GM18858 (cell line): ENCODE measurements around the gene ISL2.

ENCODE experiments used
- ATAC-seq: cut with Tn5 transposase; IDR thresholded peaks from one replicate; pipeline ENCODE4 v1.9.1; 2021; ENCODE audit not compliant: unreplicated experiment

ISL2 gene

GRCh38 chr15:76368122-76368621 is 31.6 kb downstream of the ISL2 start:
- ATAC-seq = no peak

DNA sequence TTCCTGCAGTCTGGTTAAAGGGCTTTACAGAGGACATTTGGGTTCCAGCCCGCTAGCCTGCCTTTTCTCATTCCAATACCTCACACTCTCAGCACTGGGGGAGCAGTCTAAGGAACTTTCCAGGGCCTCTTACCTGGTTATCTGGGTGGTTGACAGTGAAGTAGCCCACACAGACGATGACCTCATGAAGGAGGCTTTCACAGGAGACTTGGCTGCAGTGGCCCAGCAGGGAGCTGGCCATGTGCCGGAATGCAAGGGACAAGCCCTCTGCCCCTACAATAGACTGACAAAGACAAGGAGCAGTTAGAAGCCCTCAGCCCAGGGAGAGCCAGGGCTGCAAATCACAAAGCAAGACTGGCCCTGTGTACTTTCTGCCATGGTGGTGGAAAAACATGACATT is 39.5 kb downstream of the ISL2 start:
- ATAC-seq = no peak

DNA sequence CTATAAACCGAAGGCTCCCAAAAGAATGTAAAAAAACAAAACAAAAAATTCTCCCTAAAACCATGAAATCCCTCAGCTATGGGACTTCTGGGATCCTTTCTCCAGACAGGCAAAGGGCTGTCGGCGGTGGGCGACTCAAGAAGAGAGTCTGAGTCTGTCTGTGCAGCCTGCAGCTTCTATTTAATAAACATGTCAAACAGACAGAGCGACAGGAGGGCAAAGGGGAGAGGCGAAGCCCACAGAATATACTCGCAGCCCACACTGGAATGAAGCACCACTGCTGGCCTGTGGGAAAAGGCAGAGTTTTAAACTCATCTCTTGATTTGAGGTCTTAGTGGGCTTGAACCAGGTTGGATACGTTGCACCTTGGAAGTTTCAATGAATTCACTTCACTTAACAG is 40.2 kb downstream of the ISL2 start:
- no peak for ATAC-seq

DNA sequence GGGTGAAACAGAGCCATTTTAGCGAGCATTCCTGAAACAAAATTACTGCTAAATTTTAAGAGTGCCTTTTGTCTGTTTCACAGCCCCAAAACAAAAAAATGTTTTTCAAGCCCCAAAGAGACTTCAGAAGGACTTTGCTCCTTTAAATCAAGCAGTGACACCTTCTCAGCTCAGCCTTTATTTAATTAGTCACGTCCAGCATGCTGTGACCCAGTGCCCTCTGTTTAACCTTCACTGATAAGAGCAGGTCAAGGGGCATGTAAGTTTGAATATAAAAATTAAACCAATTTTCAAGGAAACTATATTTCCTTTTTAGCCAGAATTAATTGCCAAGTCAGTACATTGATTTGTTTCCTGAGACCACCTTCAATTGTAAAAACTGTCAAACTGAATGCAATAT is 40.6 kb downstream of the ISL2 start:
- ATAC-seq = no peak

- ATAC-seq = no peak
Measured at GRCh38 chr15:76377751-76378150, 41.2 kb downstream of the ISL2 start.

GRCh38 chr15:76378691-76379090 is 42.1 kb downstream of the ISL2 start:
- ATAC-seq = no peak

- ATAC-seq = no peak
Measured at GRCh38 chr15:76380249-76380648, 43.7 kb downstream of the ISL2 start.

DNA sequence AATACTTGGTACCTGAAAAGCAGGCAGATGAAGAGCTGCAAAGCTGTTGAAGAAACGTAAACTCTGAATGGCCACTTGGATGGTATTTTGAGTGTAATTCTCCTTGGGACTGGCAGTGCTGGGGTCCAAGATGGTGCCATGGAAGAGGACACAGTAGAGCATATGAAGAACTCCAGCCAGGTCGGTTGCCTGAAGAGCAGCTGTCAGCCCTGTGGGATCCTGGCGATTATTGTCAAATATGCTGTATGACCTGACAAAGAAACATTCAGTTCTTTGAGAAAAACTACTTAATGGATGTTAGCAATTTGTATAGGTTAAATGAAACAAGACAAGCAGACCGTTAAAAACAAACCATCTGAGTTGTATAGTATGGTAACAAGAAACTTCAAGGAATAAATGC is 44.8 kb downstream of the ISL2 start:
- ATAC-seq = no peak

DNA sequence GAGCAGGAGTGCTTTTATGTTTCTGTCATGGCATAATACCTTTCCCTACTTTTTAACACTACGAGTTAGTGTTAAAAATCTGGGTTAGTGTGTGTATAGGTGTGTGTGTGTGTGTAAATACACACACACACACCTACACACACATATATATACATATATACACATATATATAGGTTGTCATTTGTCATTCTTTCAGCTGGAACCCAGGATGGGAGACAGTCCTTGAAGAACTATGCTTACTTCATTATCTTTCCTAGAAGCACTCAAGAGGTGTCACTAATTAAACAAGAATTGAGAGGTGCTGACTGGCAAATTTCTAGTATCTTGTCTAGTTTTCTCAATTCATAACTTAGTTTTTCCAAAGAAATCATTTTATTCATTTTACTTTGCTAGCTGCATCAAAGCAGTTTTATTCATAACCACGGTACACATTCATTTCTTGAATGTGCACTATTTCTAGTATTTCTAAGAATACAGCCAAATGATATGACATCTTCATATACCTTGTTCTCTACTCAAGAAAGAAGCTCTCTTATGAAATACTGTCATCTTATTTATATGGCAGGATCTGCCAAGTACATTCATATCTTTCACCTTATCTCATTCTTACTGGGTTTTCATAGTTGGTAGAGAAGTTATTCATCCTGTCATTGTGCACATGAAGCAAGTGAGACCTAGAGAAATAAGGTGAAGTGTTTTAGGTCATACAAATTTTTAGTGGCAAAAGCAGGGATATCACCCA is 46.6 kb downstream of the ISL2 start:
- ATAC-seq = no peak

DNA sequence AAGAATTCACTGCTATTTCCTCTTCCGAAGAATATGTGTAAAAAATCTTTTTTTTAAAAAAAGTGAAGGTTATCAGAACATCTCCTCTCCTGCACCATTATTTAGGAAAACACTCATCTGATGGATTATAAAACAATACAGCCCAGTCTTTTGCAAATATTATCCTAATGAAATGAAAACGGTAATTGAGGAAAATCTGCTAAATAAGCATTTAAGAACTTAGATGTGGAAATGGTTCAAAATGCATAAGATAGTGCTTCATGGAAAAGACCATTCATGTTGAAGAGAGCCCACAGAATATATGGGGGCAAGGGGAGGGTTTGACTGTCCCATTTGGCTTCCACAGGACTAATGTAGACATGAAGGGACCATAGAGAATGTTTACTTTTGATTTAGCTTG is 47.8 kb downstream of the ISL2 start:
- no peak for ATAC-seq

GRCh38 chr15:76386178-76386577 is 49.6 kb downstream of the ISL2 start:
- no peak for ATAC-seq

- no peak for ATAC-seq
Measured at GRCh38 chr15:76386926-76387325, 50.4 kb downstream of the ISL2 start.

- ATAC-seq = no peak
Measured at GRCh38 chr15:76390571-76390970, 54.0 kb downstream of the ISL2 start.

- no peak for ATAC-seq
Measured at GRCh38 chr15:76391309-76391708, 54.7 kb downstream of the ISL2 start.

DNA sequence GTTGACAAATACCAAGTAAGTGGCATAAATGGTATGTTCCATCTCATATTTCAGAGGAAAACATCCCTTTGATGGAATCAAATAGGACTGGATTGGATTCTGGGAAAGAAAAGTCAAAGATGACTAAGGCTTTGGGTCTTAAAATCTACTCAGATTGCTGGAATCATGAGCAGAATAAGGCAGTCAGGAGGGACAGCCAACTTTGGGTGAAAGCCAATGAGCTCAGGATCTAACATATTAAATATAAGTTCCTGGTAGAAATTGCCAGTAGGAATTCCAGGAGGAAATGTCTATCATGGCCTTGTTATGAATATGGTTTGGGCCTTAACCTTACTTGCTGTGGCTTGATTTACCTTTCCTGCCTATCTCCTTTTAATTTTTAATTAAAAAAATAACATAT is 55.3 kb downstream of the ISL2 start:
- no peak for ATAC-seq
